Smooth muscle cell (in vitro differentiated cells): Measurements from ENCODE around the gene MYO1D. TPM values are rescaled to one million over a fixed set of nuclear protein-coding genes. Genes with fewer than 3 reads are reported as not detected.

Experiments used
- DNase-seq: peaks from one replicate; lab custom pipeline; 2025; ENCODE audit not compliant: unreplicated experiment; lab: John Stamatoyannopoulos, UW
- H2AFZ ChIP-seq: fragments of 200-600 bp; sonication (generic); 2 replicates; pipeline ENCODE4 v1.6.0; 2016; ENCODE audit warnings: antibody characterized with exemption, low read depth, mild to moderate bottlenecking
- H3F3A ChIP-seq: fragments of 200-600 bp; sonication (generic); 2 replicates; pipeline ENCODE4 v1.6.0; 2017; ENCODE audit warnings: antibody characterized with exemption, low read depth
- H3K27ac ChIP-seq: fragments of 200-600 bp; sonication (generic); 2 replicates; pipeline ENCODE4 v1.5.1; 2016; ENCODE audit warnings: low read depth, mild to moderate bottlenecking
- H3K27me3 ChIP-seq: fragments of 200-600 bp; sonication (generic); 2 replicates; pipeline ENCODE4 v1.6.1; 2016; ENCODE audit warnings: low read depth, mild to moderate bottlenecking
- H3K36me3 ChIP-seq: fragments of 200-600 bp; sonication (generic); 2 replicates; pipeline ENCODE4 v1.5.1; 2016; ENCODE audit warnings: low read depth
- H3K4me1 ChIP-seq: fragments of 200-600 bp; sonication (generic); 2 replicates; pipeline ENCODE4 v1.5.1; 2016; ENCODE audit warnings: low read depth
- H3K4me2 ChIP-seq: fragments of 200-600 bp; sonication (generic); 2 replicates; pipeline ENCODE4 v1.6.0; 2016; ENCODE audit warnings: mild to moderate bottlenecking
- H3K4me3 ChIP-seq: fragments of 200-600 bp; sonication (generic); 2 replicates; pipeline ENCODE4 v1.5.1; 2016; ENCODE audit warnings: mild to moderate bottlenecking
- H3K79me2 ChIP-seq: fragments of 200-600 bp; sonication (generic); 2 replicates; pipeline ENCODE4 v1.6.0; 2016; ENCODE audit warnings: low read depth, mild to moderate bottlenecking
- H3K9ac ChIP-seq: fragments of 200-600 bp; sonication (generic); 2 replicates; pipeline ENCODE4 v1.6.0; 2016; ENCODE audit warnings: low read depth
- H3K9me3 ChIP-seq: fragments of 200-600 bp; sonication (generic); replicated peaks from 2 replicates; pipeline ENCODE4 v1.5.1; 2016; ENCODE audit warnings: low read depth
- H4K20me1 ChIP-seq: fragments of 200-600 bp; sonication (generic); 2 replicates; pipeline ENCODE4 v1.6.0; 2016; ENCODE audit warnings: low read depth
- CTCF ChIP-seq: fragments of 200-600 bp; sonication (generic); IDR thresholded peaks from 2 replicates; pipeline ENCODE4 v1.5.1; 2017; ENCODE audit warnings: borderline replicate concordance, mild to moderate bottlenecking, antibody characterized with exemption; ENCODE audit not compliant: insufficient read depth, poor library complexity, severe bottlenecking
- WGBS: methylation state at CpG from one replicate; pipeline ENCODE4 v1.1.7; 2016; ENCODE audit warnings: low lambda C conversion rate; 5-methylcytosine and 5-hydroxymethylcytosine counted together
- polyA plus RNA-seq: library from polyadenylated mRNA; unstranded; fragments of >200 nt; fragmentation: Nextera tagmentation; extraction: Ambion mirVana; gene quantifications from 2 replicates; pipeline ENCODE4 v1.2.1, GENCODE V29; 2016
- total RNA-seq: library from RNA; depleted of rRNA; stranded (reverse); fragments of >200 nt; gene quantifications from 2 replicates; pipeline ENCODE4 v1.2.3, GENCODE V29; 2014

Gene MYO1D
- total and polyA plus RNA-seq, 2 experiments from 2014 or later = 13.9 to 35.7 TPM

DNA sequence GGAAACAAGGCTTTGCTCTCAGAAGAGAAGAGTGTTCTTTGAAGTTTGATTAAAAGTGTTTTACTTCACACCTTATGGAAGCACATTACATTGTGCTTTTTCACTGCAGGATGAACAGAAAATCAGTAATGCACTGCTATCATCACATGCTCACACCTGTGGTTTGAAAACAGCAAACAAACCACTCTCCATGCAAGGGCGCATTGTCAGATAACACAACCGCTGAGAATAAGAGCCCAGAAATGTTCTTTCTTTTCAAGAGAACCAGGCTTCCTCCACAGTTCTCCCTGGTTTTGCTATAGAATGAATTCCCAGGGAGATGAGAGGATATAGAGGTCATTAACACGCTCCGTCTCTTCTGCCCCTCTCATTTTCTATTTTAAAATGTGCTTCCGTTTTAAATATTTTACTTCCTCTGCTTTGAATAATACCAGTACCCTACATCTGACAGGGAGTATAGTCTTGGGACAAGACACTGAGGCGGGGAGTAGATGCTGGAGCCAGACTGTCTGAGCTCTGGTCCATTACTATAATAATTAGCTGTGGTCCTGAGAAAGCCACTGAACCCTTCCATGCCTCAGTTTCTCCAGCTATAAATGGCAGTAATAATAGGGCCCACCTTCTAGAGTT is 318.5 kb downstream of the MYO1D start:
- Histone ChIP-seq H3K79me2 (no peaks in the 10 kb centered on the region), H4K20me1 (no peaks in the 10 kb centered on the region), H3K9ac (no peak overlapping the region), H3K4me2 (no peak overlapping the region), H2AFZ (no peak overlapping the region), H3K36me3 (no peaks in the 10 kb centered on the region), H3K27me3 (no peaks in the 10 kb centered on the region), H3K4me3 (no peak overlapping the region), H3K9me3 (no peaks in the 10 kb centered on the region), H3K27ac (no peak overlapping the region), H3K4me1 (no peaks in the 10 kb centered on the region), H3F3A (no peaks in the 10 kb centered on the region)
- no peak for TF ChIP-seq CTCF
- no peak for DNase-seq
- WGBS = 86% methylated on average over 6 of the region's 6 CpGs

GRCh38 chr17:32555611-32556310 is 321.2 kb downstream of the MYO1D start:
- Histone ChIP-seq H3K36me3 (no peaks in the 10 kb centered on the region), H3K27ac (no peak overlapping the region), H4K20me1 (no peaks in the 10 kb centered on the region), H3K9me3 (no peaks in the 10 kb centered on the region), H3K4me2 (no peak overlapping the region), H2AFZ (no peak overlapping the region), H3K27me3 (no peaks in the 10 kb centered on the region), H3F3A (peaks cover 6% of the 10 kb centered on the region), H3K79me2 (no peaks in the 10 kb centered on the region), H3K4me1 (peaks cover 5% of the 10 kb centered on the region), H3K4me3 (no peak overlapping the region), H3K9ac (no peak overlapping the region)
- WGBS = 95% methylated on average over 12 of the region's 12 CpGs
- DNase-seq = no peak
- TF ChIP-seq CTCF = no peak

DNA sequence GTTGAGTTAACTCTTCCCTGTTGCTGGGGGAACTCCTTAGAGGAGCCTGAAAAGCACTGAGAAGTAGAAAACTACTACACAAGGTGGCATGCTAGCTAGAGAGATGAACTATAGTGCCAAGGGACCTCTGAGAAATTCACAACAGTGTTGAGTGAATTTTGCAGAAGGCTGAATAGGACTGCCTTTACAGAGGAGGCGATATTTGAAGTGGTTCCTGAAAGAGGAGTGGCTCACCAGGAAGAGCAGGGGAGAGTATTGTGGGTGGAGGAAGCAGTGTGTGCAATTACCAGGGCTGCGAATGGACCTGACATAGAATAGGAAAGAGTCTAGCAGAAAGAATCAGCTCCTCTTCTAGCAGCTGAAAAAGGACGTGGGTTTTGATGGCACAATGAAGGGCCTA is 323.8 kb downstream of the MYO1D start:
- H3K9me3 ChIP-seq = no peaks in the 10 kb centered on the region
- TF ChIP-seq CTCF = no peak
- peaks cover 5% of the 10 kb centered on the region for H3K4me1 ChIP-seq
- no peak overlapping the region for H3K4me2 ChIP-seq
- no peak overlapping the region for H3K9ac ChIP-seq
- DNase-seq = no peak
- no peaks in the 10 kb centered on the region for H3K79me2 ChIP-seq
- H3K4me3 ChIP-seq = no peak overlapping the region
- no peak overlapping the region for H3K27ac ChIP-seq
- WGBS = 87% methylated on average over 3 of the region's 3 CpGs
- no peaks in the 10 kb centered on the region for H4K20me1 ChIP-seq
- H3K36me3 ChIP-seq = no peaks in the 10 kb centered on the region
- H2AFZ ChIP-seq = no peak overlapping the region
- peaks cover 6% of the 10 kb centered on the region for H3F3A ChIP-seq
- H3K27me3 ChIP-seq = no peaks in the 10 kb centered on the region

- Histone ChIP-seq H3K9me3 (no peaks in the 10 kb centered on the region), H3K4me1 (peaks cover 5% of the 10 kb centered on the region), H4K20me1 (no peaks in the 10 kb centered on the region), H3K4me3 (no peak overlapping the region), H3F3A (peaks cover 6% of the 10 kb centered on the region), H3K27me3 (no peaks in the 10 kb centered on the region), H3K36me3 (no peaks in the 10 kb centered on the region), H3K4me2 (no peak overlapping the region), H3K9ac (no peak overlapping the region), H3K27ac (peak overlapping the region; percentile 86), H3K79me2 (no peaks in the 10 kb centered on the region), H2AFZ (no peak overlapping the region)
- no peak for DNase-seq
- TF ChIP-seq CTCF = no peak
Observed at GRCh38 chr17:32552280-32552679, 324.6 kb downstream of the MYO1D start.
